HG03378 (cell line): ENCODE data around the gene PDLIM7.

ENCODE experiments used
- ATAC-seq: cut with Tn5 transposase; IDR thresholded peaks from one replicate; pipeline ENCODE4 v1.9.1; 2021; ENCODE audit warnings: mild to moderate bottlenecking, moderate library complexity; ENCODE audit not compliant: unreplicated experiment

PDLIM7 gene

DNA sequence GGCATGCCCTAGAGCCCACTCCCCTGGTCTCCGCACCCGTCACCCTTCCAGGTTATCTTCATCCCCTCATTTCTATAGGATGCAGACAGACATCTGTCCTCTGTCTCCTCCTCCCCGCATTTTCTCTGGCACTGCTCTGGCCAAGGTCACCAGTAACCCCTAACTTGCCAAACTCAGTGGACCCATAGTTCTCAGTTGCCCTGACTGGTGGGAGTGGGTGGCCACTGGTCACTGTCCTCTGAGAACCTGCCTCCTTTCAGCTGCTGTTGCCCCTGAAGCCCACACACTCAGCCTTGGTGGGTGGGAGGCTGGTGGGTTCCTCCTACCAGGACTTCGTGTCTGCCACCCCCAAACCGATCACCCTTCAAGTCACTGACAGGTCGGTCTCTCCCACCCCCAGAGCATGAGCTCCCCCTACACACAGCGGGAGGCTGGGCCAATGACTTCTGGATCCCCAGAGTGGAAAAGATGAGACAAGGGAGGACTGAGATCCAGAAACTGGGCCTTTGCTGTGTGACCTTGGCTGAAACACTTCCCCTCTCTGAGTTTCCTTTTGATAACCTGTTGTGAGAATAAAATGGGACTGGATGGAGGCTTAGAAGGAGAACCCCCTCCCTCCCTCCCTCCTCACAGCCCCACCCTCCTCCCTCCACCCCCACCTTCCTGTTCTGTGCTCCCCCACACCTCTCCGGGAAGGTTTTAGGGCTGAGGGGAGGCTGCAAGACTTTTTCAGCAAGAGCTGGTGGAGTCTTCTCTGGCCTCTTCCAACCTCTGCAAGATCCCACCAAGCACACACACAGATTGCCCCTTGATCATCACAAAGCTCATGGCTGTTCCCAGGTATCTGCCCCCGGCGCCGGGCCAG lies 21.6 kb downstream of the PDLIM7 start:
- ATAC-seq: no peak

DNA sequence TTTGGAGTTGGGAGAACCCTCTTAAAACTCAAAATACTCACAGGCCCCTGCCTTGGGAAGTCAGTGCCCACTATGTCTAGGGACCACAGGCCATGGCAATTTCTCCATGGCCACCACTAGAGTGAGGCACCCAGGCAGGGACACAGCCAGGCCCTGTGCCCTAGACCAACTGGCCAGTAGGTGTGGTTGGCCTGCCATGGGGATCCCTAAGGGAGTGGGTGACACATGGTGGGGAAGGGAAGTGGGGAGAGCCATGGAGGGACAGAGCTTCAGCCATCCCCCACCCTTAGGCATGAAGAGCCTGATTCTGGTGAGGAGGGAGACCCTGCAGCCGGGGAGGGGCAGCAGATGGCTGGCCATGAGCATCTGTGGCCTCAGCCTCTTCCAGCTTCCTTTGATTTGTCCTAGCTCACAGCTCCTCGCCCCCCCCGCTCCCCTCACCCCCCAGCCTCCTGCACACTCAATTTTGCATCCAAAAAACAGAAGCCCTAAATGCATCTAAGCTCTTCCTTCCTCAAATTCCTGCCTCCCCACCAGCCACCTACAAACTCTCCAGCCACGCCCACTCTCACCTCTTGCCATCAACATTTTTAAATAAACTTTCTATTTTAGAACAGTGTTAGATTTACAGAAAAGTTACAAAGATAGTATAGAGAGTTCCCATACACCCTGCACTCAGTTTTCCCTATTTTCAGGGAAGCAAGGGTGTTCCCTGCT lies 22.4 kb downstream of the PDLIM7 start:
- ATAC-seq: no peak

DNA sequence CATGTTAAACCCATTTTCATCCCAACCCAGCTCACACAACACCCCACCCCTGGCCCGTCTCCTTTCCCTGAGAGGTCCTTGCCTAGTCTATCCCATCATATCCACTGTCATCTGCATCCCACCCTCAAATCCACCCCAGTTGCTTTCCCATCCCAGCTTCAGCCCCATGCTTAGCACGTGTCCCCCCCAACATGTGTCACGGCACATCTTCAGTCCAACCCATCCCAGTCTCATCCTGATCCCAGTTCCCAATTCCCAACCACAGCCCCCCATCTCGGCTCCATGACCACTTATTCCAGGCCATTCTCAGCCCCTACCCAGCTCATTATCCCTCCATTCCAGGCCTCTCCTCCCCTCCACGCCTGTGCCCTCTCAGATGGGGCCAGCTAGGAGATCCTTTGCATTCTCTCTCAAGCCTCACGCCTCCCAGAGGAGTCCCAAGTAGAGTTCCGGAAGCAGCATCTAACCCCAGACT lies 23.4 kb downstream of the PDLIM7 start:
- ATAC-seq: no peak

DNA sequence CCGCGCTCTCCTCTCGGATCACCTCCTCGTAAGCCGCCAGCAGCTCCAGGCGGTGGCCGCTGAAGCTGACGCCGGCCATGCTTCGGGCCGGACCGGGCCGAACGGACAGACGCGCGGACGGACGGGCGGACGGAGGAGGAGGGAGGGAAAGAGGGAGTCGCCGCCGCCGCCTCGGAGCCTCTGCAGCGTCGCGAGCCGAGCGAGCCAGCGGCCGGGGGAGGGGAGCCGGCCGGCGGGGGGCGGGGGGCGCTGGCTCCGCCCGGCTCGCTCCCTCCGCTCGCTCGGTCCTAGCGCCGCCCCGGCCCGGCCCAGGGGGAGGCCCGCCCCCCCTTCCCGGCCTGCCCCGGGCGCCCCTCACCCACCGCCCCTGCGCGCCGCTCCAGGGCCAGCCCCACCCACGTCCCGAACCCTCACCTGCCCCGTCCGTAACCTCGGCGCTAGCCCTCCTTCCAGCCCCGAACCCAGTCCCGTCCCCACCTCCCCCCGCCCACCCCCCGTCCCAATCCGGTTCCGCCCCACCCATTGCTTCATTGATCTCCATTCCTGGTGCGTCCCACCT lies 23.9 kb downstream of the PDLIM7 start, which contains the start of gene DBN1:
Gene DBN1, minus strand, starts transcription at position 192 of the 559 bp plus-strand sequence. Its CDS starts 113 bp downstream, at position 79.
- no peak for ATAC-seq

DNA sequence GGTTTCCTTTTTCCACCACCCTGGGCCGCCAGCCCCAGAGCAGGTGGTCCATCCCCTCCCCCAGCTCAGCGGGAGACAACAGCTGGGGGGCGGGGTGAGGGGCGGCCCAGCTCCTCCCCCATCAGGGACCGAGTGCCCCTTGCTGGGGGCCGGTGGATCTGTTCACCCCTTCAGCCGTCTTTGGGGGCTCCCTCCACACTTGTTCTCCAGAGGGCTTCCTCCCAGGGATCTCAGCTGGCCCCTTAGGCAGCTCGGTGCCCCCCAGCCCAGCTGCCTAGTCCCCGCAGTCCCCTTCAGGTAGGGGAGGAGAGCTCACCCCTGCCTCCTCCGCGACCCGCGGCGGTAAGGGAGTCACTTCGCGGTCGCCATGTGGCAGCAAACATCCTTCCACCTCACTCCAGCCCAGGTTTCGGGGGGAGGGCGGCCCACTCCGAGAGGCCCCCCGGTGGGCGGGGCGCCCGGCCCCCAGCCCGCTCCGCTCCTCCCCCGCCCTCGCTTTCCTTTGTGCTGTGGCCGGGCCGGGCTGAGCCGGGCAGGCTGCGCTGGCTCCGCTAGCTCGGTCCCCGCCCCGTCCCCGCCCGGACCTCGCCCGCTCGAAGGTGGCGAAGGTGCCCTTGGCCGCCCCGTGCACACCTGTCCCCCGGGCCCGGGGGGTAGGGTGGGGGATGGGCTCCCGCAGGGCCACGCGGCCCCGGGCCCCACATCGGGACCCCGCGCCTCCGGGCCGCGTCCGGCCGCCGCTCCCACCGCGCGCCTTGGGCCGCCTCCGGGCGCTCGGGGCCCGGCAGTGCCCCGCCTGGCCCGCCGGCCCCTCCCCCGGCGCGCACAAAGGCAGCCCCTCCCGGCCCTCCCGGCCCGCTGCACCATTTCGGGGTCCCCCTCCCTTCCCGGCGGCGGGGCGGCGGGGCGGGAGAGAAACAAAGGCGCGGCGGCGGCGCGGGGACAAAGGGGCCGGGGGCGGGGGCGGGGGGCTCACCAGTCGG lies 24.7 kb downstream of the PDLIM7 start:
- no peak for ATAC-seq

DNA sequence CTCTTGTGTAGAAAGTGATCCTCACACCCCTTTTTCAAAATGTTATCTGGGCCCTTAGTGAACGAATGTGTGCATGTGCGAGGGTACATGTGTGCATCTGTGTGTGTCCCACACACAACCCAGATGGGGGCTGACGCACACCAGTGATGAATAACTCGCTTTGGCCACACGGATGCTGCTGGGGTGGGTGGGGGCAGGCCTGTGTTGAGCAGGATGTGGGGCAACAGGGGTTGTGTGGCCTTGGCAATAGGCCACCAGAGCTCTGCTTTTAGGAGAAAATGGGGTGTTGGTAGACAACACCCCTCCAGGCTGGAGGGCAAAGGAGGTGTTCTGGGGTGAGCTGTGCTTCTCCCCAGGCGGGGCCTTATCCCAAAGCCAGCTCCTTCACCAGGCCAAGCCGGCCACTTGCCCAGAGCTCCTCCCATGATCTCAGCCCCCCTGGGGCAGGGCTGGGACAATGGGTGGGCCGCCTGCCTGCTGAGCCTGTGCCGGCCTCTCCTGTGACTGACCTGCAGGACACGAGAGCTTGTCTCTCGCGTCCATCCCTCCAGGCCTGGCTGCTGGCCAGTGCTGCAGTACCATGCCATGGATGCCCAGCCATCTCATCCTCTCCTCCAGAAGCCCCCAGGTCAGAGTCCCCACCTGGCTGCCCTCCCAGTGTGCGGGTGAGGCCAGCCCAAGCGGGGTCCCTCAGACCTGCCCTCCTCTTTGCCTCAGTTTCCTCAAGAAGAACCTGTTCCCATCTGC lies 25.6 kb downstream of the PDLIM7 start:
- no peak for ATAC-seq

DNA sequence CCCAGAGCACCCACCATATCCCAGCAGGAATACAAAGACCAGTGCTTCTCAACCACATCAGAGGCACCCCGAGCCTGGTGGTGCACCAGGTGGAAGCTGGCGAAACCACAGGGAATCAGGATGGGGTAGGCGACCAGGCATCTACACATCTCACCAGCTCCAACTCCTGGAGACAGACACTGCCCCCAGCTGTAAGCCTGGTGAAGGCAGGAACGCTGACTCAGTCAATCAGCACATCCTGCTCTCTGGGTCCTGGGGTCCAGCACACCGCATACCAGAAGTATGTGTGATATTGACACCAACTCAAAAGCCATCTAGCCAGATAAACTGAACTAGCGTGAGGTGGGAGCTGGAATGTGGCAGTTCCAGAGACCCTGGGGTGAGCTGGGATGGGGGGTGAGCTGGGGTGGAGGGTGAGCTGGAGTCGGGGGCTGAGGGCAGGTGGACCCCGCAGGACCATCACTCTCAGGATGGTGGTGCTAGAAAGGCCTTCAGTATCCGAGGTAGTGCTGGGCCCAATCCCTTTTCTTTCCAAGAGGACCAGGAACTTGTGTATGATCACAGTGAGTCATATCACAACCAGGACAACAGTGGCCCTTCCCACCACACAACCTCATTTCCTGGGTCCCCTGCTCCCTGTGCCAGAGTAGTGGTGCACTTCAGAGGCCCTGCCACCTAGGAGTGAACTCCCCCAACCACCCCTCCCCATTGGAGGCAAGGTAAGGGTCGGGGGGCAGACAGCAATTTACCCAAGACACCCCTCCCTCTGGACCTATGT lies 26.5 kb downstream of the PDLIM7 start:
- no peak for ATAC-seq

DNA sequence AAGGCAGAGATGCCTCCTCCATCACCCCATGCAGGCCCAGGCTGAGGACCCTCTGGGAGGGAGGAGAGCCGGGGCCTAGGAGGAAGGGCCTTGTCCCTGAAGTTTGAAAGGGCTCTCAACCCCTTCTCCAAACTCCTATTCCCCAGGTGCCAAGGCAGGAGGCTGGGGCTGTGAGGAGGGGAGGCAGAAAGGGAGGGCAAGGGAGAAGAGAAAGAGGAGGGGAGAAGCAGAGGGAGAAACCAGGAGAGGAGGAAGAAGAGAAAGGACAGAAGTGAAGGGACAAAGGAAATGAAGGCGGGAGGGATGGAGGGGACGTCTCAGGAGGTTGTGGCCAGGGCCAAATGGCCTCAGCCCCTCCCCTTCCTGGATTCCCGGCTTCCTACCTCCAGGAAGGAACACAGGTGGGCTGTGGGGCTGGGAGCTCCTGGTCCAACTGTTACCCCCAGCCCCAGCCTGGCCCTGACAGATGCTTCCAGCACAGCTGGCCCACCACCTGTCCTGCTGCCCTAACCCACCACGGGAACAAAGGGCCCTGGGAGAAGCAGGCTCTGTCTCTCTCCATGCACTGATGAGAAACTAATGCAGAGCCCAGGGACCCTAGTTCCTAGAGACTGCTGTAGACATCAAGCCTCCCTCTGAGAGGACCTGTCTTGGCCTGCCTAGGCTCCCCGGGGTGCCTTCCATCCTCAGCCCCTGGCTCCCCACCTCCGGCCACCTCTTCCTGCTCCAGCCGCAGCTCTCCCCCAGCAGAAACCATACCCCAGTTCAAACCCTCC lies 27.5 kb downstream of the PDLIM7 start:
- no peak for ATAC-seq

DNA sequence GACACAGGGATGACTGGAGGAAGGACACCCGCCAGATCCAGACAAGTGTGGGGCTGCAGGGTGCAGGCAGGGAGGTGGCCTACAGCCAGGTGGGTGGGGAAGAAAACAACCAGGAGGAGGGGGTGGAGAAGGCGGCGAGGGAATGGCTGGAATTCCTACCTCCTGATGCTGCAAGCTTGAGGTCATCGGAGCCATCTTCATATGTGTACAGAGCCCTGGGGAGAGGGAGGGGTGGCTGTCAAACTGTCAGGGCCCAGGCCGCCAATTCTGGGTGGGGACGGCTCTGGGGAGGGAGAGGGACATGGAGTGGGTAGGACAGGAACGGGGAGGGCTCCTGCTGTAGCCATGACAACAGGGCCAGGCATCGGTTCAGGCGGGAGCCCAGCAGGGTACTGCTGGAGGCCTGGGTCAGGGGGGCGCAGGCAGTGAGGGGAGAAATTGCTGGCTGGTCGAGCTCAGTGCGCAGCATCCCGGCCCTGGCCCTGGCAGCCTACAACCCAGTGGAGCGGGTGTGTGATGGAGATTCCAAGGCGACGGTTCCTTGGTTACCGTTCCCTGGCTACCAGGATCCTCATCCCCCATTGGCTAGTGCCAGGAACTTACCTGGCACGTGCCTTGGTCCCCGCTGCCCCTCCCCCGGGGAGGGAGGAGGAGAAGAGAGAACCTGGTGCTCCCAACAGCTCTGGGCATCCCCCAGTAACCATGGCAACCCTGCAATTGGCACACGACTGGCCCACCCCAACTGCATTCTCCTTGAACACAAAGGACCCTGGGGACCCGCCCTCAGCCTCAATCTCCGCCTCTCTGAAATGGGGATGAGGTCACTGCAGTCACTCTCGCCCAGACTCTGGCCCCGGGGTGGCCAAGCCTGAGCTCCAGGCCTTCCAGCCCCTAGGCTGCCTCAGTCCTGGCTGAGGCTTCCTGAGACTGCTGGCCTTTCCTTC lies 28.4 kb downstream of the PDLIM7 start:
- ATAC-seq: no peak

DNA sequence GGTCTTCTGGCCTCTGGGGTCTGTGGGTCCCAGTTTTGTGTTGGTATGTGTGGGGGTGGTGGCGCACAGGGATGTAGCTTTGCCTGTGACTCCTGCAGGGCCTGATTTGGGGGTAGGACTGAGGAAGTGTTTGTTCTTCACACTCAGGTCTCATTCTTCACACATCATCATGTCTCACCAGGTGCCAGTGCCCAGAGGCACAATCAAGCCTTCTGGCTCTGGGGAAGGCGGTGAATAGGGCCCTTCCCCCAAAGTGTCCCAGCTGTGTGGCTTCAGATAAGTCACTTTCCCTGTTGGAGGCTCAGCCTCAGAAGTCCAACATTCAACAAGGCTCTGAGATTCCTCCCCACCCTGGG lies 29.1 kb downstream of the PDLIM7 start:
- no peak for ATAC-seq

DNA sequence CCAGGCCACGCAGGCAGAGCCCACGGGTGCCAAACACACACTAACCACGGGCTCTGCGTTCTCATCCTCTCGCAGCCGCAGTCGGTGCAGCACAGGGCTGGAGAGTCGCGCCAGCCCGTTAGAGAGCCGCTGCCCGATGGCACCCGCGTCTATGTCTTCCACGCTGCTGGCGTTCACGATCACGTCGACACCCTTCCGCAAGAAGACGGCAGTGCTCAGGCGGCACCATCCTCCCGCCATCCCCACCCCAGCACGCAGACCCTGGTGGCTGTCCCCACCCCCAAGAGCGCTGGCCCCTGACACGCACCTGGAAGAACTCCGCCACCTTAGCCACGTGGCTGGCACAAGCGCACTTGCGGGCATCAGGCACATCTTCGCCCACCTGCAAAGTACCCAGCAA lies 30.0 kb downstream of the PDLIM7 start:
- ATAC-seq: no peak

DNA sequence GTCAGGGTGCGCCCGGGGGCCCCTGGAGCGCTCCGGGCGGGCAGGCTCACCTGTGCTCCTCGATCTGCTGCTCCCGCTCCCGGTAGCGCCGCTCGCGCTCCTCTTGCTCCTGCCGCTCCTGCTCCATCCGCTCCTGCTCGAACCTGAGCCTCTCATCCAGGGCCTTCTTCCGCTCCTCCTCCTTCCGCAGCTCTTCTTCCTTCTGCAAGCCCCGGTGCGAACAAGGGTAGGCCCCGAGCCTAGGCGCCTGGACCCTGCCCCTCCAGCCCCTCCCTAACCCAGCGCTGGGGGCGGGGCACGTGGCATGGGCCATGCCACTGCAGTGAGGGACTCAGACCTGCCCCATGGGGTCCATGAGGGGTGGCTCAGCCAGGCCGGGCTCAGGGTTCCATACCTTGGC lies 30.5 kb downstream of the PDLIM7 start:
- ATAC-seq: no peak

DNA sequence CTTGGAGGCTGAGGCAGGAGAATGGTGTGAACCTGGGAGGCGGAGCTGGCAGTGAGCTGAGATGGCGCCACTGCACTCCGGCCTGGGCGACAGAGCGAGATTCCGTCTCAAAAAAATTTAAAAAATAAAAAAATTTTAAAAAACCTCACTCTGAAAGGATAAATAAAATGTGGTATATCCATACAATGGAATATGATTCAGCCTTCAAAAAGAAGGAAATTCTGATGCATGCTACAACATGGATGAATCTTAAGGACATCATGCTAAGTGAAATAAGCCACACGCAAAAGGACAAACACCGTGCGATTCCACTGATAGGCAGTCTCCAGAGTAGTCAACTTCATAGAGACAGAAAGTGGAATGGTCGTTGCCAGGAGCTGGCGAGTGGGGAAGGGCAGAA lies 32.4 kb downstream of the PDLIM7 start:
- ATAC-seq: no peak

DNA sequence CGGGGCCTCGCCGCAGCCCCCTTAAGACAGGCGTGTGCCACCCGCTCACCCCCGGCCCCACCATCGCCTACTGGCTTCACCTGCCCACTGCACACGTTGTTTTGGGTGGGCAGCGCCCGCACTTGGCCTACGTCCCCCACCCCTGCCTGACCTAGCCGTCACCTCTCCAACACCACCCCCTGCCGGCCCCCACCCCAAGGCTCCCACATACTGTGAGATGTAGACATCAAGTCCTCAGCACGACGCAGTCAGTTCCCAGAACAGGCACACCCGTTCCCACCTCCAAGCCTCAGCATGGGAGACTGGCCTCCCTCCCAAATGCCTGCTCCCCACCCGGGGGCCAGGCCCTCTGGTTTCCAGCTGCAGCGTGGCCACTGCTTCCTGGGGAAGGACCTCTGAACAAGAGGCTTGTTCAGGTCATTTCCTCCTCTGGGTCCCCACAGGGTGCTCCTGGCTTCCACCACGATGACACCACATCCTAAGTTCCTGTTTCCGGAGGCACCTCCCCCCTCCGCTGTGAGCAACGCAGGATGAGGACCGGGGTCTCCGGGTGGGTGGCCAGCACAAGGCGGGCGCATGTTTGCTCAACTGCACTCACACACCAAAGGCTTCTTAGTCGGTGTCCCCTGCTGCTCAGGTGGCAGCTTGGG lies 35.3 kb downstream of the PDLIM7 start:
- ATAC-seq: no peak

DNA sequence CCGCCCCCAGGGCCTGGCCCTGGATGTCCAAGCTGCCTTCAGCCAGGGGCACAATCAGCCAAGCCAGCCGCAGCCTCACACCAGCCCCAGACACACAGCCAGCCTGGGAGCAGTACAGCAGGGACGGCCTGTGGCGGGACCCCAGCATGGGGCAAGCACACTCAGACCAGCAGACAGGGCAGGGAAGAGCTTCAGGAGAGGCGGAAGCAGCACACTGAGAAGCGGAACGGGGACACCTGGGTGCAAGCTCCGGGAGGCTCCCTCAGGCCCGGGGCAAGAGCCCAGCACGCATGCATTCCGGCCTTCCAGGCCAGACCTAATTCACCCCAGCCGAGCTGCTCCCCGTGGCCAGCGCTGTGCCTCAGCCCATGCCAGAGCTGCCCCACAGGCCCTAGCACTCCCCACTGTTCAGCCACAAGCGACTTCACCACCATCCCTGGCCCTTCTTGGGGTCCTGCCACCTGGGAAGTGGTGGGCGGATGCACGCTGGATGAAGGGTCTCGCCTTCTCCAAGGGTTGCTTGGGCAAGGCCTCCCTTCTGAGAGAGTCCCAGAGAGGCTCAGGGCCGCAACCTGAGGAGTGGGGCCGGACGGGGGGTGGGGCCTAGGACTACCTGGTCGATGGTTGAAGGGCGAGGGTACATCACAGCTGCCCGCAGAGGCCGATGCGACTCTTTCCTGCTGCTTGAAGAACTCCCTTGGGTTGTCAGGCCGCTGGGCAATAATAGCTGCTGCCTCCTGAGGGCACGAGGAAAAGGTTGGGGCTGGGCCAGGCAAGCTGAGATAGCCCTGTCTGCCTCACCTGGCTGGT lies 37.4 kb downstream of the PDLIM7 start:
- no peak for ATAC-seq

DNA sequence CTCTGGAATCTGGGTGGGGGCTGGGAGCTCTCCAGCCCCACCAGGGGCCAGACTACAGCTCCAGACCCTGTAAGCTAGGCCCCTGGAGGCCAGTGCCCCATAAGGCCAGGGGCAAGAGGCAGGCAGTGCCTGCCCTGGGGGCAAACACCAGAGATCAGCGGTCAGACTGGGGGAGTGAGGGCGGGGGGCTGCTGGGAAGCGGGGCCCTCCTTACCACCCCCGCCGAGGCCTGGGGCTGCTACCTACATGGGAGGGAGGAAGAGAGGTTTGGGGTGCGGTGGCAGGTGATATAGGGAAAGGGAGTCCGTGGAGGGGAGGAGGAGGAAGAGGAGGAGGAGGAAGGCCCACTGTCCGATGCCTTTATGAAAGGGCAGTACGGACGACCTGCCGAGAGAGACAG lies 38.0 kb downstream of the PDLIM7 start:
- no peak for ATAC-seq
